GM21447 (cell line): Measurements from ENCODE around the gene EXPH5.
A peak's percentile ranks its signal among the peaks of the same experiment; 100 is the strongest.
"Not testable (repeated sequence)": the region's sequence is repeated elsewhere in the genome, so short reads cannot be mapped to it uniquely, and the experiment has no call there.

Experiments
- ATAC-seq: cut with Tn5 transposase; IDR thresholded peaks from one replicate; pipeline ENCODE4 v1.9.1; 2021; ENCODE audit not compliant: unreplicated experiment

Gene EXPH5

DNA sequence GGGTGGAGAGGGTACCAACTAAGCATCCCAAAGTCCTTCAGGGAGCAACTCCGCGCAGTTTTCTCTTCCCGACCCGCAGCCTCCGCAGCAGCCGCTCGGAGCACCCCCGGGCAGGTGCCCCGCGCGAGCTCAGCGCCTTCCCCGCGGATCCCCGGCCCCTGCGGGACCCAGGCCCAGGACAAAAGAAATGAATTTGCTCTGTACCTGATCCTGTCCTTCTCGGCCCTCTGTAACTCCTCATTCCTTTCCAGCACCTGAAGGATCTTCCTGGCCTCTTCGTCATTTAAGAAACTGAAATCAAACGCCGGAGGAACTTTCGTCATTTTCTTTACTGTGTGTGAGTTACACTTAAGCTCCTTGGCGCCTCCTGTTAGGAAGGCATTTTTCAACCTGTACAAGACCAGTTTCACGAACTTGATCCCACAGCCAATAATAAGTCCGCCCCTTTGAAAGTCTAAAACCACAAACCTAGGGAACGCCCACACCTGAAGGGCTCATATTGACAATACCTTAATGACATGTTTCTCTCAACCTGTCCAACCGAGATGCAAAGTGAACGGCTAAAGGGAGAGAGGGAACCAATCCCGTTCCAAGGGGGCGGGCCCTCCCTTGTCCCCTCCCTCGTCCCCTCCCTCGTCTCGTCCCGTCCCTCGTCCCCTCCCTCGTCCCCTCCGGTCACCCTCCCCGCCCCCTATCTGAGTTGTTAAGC, at the start of gene EXPH5:
Gene EXPH5 (minus strand): TSS at position 555 of the 709 bp plus-strand sequence. CDS start 232 bp downstream, at position 323.
- ATAC-seq: peak; percentile 97

- not testable (repeated sequence) for ATAC-seq
Observed at GRCh38 chr11:108641752-108642151, 48.2 kb upstream of the EXPH5 start.

GRCh38 chr11:108639146-108639545, 45.6 kb upstream of the EXPH5 start:
- no peak for ATAC-seq

GRCh38 chr11:108636222-108636621, 42.7 kb upstream of the EXPH5 start:
- ATAC-seq: no peak

DNA sequence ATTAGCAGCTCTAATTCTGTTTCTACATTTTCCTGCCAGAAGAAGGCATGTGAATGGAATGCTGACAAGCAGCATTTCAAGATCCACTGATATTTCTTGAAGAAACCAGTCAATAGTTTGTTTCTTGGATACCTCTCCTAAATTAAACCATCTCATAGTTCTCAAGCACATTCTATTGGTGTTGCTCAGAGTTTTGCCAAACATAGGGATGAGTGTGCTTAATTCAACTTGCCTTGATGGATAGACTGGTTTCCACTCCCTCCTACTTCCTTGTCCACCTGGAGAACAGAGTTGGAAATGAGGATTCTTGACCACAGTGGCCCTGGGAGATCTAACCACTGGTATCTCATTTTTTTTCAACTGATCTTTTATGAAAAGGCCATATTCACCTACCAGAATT, 41.5 kb upstream of the EXPH5 start:
- no peak for ATAC-seq

GRCh38 chr11:108632041-108632704, 38.6 kb upstream of the EXPH5 start:
- no peak for ATAC-seq

DNA sequence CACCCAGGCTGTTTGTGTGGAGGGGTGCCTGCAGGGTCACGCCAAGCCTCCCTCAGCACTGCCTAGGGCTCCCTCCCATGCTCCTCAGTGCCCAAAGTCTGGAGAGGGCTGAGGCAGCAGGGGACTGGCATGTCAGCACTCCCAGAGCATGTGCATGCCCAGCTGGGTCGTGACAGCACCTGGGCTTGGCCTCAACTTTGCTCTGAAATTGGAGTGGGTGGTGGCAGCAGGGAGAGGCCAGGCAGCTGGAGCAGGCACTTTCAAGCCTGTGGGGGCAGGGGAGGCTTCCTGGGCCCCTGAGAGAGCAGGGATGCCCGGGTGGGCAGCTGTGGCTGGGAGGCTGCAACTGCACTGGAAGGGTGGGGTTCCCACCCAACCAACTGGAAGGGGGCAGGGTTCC, 35.7 kb upstream of the EXPH5 start:
- ATAC-seq: no peak

DNA sequence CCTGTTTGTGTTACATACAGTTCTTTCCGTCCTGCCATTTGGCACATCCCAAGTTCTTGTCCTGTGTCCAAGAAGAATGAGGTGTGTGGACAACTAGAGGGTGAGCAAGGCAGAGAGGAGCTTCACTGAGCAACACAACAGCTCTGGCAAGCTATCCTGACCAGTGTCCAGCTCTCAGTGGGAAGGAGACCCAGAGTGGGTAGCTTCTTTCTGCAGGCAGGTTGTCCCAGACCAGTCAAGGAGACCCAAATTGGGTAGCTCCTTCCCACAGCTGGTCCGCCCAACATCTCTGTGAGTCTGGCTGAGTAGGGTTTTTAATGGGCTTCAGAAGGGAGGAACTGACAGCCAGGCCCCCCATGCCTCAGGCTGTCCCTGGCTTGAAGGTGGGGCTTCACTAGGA, 35.2 kb upstream of the EXPH5 start:
- no peak for ATAC-seq

DNA sequence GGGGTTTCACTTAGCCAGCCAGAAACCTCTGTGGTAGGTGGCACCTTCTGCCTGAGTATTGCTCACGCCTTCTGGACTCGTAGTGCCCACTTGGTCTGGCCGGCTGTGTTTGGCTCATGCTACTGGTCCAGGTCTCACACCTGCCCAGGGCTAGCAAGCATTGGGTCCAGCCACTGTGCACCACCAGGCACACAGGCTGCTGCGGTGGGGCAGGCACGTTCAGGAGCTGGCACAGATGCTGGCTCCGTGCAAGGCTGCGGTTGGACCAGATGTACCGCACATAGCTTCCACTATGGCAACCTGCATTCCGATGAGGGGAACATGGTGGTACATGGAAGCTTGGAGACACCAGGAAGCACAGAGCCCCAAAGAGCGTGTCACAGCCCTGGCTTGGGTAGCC, 34.8 kb upstream of the EXPH5 start:
- no peak for ATAC-seq

GRCh38 chr11:108624196-108624925, 30.8 kb upstream of the EXPH5 start:
- no peak for ATAC-seq

DNA sequence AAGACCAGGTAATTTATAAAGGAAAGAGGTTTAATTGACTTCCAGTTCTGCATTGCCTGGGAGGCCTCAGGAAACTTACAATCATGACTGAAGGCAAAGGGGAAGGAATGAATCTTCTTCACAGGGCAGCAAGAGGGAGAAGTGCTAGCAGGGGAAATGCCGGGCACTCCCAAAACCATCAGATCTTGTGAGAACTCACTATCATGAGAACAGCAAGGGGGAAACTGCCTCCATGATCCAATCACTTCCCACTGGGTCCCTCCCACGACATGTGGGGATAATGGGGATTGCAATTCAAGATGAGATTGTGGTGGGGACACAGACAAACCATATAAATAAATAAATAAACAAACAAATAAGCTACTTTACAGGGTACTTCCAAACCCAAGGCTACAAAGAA, 28.8 kb upstream of the EXPH5 start:
- no peak for ATAC-seq

- ATAC-seq: peak; percentile 90
Observed at GRCh38 chr11:108620958-108621772, 27.6 kb upstream of the EXPH5 start.

GRCh38 chr11:108618529-108618928, 25.0 kb upstream of the EXPH5 start:
- no peak for ATAC-seq

- ATAC-seq: no peak
Observed at GRCh38 chr11:108617055-108617454, 23.5 kb upstream of the EXPH5 start.

DNA sequence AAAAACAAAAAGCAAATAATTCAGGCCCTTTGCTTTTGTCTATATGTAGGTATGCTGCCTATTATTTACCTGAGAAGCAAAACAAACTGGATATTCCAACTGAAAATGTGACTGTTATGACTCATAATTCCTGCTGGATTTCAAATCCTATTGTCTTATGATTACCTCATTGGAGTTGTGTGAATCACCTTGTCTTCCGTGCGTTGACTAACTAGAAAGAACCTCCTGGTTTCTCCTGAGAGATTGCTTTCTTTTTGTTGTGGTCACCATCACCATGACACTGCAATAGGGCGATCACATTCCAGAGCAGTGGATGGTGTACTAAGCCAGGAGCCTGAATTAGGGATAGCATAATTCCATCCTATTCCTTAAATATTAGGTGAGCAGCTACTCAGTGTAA, 23.0 kb upstream of the EXPH5 start:
- ATAC-seq: no peak

DNA sequence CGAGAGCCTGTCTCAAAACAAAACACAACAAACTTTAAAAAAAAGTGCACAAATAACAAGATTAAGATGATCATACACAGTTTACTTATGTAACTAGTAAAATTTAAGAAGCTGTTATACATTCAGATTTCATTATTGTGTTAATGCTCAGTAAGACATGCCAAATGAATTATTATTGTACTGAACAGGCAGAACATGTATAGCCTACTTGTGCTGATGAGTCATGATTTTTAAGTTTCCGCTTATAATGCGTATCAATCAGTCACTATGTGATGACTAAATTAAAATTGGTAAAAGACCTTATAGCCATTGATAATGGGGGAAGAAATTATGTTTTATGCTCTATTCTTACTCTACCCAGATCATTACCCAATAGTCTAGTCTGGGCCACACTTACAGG, 20.5 kb upstream of the EXPH5 start:
- ATAC-seq: no peak

DNA sequence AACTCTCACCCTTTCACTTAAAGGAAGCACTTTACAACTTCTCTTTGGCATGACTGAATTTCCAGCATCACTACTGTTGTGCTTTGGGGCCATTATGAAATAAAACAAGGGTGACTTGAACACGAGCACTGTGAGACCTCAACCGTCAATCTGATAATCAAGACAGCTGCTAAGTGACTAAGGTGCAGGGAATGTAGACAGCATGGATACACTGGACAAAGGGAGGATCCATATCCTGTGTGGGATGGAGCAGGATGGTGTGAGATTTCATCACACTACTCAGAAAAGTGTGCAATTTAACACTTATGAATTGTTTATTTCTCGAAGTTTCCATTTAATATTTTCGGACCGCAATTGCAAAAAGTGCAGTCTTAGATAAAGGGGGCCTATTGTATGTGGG, 16.1 kb upstream of the EXPH5 start:
- ATAC-seq: no peak

DNA sequence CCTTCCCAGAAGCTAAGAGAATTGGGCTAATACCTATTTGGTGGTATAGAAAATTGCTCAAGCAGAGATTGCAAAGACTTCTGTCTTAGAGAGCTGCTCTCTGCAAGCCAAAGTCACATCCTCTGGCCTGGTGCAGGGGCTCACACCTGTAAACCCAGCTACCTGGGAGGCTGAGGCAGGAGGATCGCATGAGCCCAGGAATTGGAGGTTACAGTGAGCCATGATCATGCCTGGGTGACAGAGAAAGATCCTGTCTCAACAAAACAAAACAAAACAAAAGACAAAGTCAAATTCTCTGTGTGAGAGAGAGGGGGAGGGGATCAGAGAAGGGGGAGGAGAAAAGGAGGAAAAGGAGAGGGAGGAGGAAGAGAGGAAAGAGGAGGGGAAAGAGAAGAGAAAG, 15.0 kb upstream of the EXPH5 start:
- ATAC-seq: no peak

DNA sequence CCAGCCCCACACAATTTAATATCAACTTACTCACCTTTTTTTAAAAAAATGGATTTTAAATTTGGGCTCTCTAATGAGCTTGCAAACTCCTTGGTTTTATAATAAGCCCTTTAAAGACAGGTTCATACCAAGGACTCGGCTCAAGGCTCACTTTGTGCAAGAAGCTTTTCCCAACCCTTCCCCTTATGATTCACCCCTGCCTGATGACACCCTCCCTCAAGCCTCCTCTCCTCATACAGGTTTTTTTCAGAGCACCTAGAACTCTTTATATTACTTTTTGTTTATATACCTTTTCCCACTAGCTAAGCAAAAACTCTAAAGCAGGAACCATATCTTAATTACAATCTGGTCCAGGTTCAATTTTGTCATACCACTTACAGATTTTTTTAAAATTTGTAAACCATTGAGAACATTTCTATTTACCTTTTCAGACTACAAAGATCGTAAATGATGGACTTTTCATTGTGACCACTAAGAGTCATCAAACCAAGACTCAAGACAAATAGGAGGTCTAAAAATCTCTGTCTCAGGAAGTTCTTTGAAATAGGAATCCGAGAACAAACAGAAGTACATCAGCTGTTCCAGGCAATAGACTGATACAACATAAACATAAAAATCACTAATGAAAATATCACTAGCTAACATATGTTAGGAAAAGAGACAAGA, 13.1 kb upstream of the EXPH5 start:
- ATAC-seq: no peak

DNA sequence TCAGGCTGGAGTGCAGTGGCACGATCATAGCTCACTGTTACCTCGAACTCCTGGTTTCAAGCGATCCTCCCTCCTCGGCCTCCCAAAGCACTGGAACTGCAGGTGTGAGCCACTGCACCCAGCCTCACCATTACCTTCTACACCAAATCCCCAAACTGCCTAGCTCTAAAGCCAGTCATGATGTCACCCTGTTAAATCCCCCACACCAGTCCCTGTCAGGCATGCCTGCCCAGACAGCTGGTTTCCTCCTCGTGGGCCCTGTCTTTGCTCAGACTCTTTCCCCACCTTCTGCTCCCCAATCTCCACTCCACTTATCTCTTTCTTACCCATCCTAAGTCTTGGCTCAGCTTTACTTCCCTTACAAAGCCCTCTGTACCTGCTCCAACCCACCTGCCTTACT, 12.5 kb upstream of the EXPH5 start:
- ATAC-seq: no peak

DNA sequence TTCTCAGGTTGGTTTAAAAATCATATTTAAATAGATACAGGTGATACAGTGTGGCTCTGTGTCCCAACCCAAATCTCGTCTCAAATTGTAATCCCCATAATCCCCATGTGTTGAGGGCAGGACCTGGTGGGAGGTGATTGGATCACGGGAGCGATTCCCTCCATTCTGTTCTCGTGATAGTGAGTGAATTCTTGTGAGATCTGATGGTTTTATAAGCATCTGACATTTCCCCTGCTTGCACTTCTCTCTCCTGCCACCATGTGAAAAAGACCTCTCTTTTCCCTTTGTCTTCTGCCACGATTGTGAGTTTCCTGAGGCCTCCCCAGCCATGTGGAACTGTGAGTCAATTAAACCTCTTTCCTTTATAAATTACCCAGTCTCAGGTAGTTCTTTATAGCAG, 9.2 kb upstream of the EXPH5 start:
- ATAC-seq: not testable (repeated sequence)
